ENCODE data around the gene ARHGAP28. TPM values are rescaled to one million over a fixed set of nuclear protein-coding genes. Genes with fewer than 3 reads are reported as not detected.

The ARHGAP28 gene
- total RNA-seq, 1 donor from 2014 or later: 9.7 TPM

- ATAC-seq (no peak), DNase-seq (ENCODE audit: low spot score) (no peak)
- intact Hi-C loops (cut with DNase I): no loop called here
Measured at GRCh38 chr18:6730416-6731221, 1.1 kb downstream of the ARHGAP28 start.

- intact Hi-C loops (cut with DNase I): no loop called here
- no peak for DNase-seq (ENCODE audit: low spot score)
- no peak for ATAC-seq
Measured at GRCh38 chr18:6731222-6731596, 1.7 kb downstream of the ARHGAP28 start.

- intact Hi-C loops (cut with DNase I): no loop called here
- ATAC-seq (no peak), DNase-seq (ENCODE audit: low spot score) (no peak)
Measured at GRCh38 chr18:6732952-6733351, 3.4 kb downstream of the ARHGAP28 start.

GRCh38 chr18:6733758-6734157 lies 4.2 kb downstream of the ARHGAP28 start:
- DNase-seq (ENCODE audit: low spot score) (no peak), ATAC-seq (no peak)
- intact Hi-C loops (cut with DNase I): no loop called here

GRCh38 chr18:6734726-6735430 lies 5.4 kb downstream of the ARHGAP28 start:
- no peak for DNase-seq (ENCODE audit: low spot score)
- no peak for ATAC-seq
- intact Hi-C loops (cut with DNase I): no loop called here

GRCh38 chr18:6737833-6738232 lies 8.3 kb downstream of the ARHGAP28 start:
- no peak for DNase-seq (ENCODE audit: low spot score)
- intact Hi-C loops (cut with DNase I): no loop called here
- ATAC-seq: no peak

- no peak for ATAC-seq
- no peak for DNase-seq (ENCODE audit: low spot score)
- intact Hi-C loops (cut with DNase I): no loop called here
Measured at GRCh38 chr18:6738622-6739021, 9.1 kb downstream of the ARHGAP28 start.

GRCh38 chr18:6741232-6741663 lies 11.7 kb downstream of the ARHGAP28 start:
- no peak for DNase-seq (ENCODE audit: low spot score)
- peak; percentile 97 for ATAC-seq
- intact Hi-C loops (cut with DNase I): no loop called here

GRCh38 chr18:6741786-6742185 lies 12.3 kb downstream of the ARHGAP28 start:
- peak; percentile 54 for ATAC-seq
- DNase-seq (ENCODE audit: low spot score): no peak
- intact Hi-C loops (cut with DNase I): no loop called here

- DNase-seq (ENCODE audit: low spot score): no peak
- intact Hi-C loops (cut with DNase I): no loop called here
- no peak for ATAC-seq
Measured at GRCh38 chr18:6743999-6744398, 14.5 kb downstream of the ARHGAP28 start.

GRCh38 chr18:6744816-6745455 lies 15.4 kb downstream of the ARHGAP28 start:
- intact Hi-C loops (cut with DNase I): no loop called here
- ATAC-seq (no peak), DNase-seq (ENCODE audit: low spot score) (no peak)

- intact Hi-C loops (cut with DNase I): no loop called here
- DNase-seq (ENCODE audit: low spot score): no peak
- ATAC-seq: no peak
Measured at GRCh38 chr18:6745504-6746031, 16.1 kb downstream of the ARHGAP28 start.

GRCh38 chr18:6746386-6746960 lies 17.0 kb downstream of the ARHGAP28 start:
- no peak for DNase-seq (ENCODE audit: low spot score)
- no peak for ATAC-seq
- intact Hi-C loops (cut with DNase I): no loop called here

- DNase-seq (ENCODE audit: low spot score) (no peak), ATAC-seq (peak; percentile 58)
- intact Hi-C loops (cut with DNase I): no loop called here
Measured at GRCh38 chr18:6747646-6748045, 18.1 kb downstream of the ARHGAP28 start.

GRCh38 chr18:6748241-6748640 lies 18.7 kb downstream of the ARHGAP28 start:
- ATAC-seq: no peak
- no peak for DNase-seq (ENCODE audit: low spot score)
- intact Hi-C loops (cut with DNase I): no loop called here

GRCh38 chr18:6750411-6750810 lies 20.9 kb downstream of the ARHGAP28 start:
- intact Hi-C loops (cut with DNase I): no loop called here

GRCh38 chr18:6751222-6751621 lies 21.7 kb downstream of the ARHGAP28 start:
- ATAC-seq (peak; percentile 60), DNase-seq (ENCODE audit: low spot score) (no peak)
- intact Hi-C loops (cut with DNase I): no loop called here

More at GRCh38 chr18:6750411-6750810, 20.9 kb downstream of the ARHGAP28 start:
- ATAC-seq (no peak), DNase-seq (ENCODE audit: low spot score) (no peak)

- intact Hi-C loops (cut with DNase I): no loop called here
- ATAC-seq: peak; percentile 71
- DNase-seq (ENCODE audit: low spot score): no peak
Measured at GRCh38 chr18:6752202-6752860, 22.8 kb downstream of the ARHGAP28 start.

- DNase-seq (ENCODE audit: low spot score) (no peak), ATAC-seq (no peak)
- intact Hi-C loops (cut with DNase I): no loop called here
Measured at GRCh38 chr18:6755107-6755506, 25.6 kb downstream of the ARHGAP28 start.

Data from sciatic nerve (tissue), 2 donors.